Muscle layer of colon (tissue), 2 donors: Measurements from ENCODE around the gene PPARA.

ENCODE experiments used
- H3K27ac ChIP-seq: one replicate; pipeline ENCODE4 v1.7.0; 2013; ENCODE audit warnings: low read depth, mild to moderate bottlenecking, low read length, moderate library complexity
- H3K27me3 ChIP-seq, 2 donors: one replicate each; pipeline ENCODE4 v1.7.0; 2013; ENCODE audit warnings: low read length in 2 of 2, mild to moderate bottlenecking in 2 of 2; ENCODE audit not compliant: insufficient read depth in 2 of 2, control insufficient read depth in 1 of 2
- H3K36me3 ChIP-seq: one replicate; pipeline ENCODE4 v1.7.0; 2013; ENCODE audit warnings: mild to moderate bottlenecking, low read length; ENCODE audit not compliant: insufficient read depth
- H3K4me1 ChIP-seq: one replicate; pipeline ENCODE4 v1.7.0; 2013; ENCODE audit warnings: mild to moderate bottlenecking, low read length; ENCODE audit not compliant: insufficient read depth
- H3K4me3 ChIP-seq, 2 donors: one replicate each; pipeline ENCODE4 v1.7.0; 2013; ENCODE audit warnings: low read length in 2 of 2, low read depth in 1 of 2, mild to moderate bottlenecking in 1 of 2, moderate library complexity in 1 of 2
- H3K9ac ChIP-seq: one replicate; pipeline ENCODE4 v1.7.0; 2013; ENCODE audit warnings: low read length
- H3K9me3 ChIP-seq: one replicate; pipeline ENCODE4 v1.7.0; 2013; ENCODE audit warnings: mild to moderate bottlenecking, low read length
- donor health status: abdominal sarcoma.
- donor health status: Adenocarcinoma of cecum.

Gene PPARA

GRCh38 chr22:46278656-46279645 lies 128.6 kb downstream of the PPARA start:
- Histone ChIP-seq H3K36me3 (peaks cover 68% of the 10 kb centered on the region), H3K9ac (no peak overlapping the region), H3K27me3 (no peaks in the 10 kb centered on the region), H3K4me1 (no peaks in the 10 kb centered on the region), H3K9me3 (no peaks in the 10 kb centered on the region), H3K4me3 (no peak overlapping the region), H3K27ac (no peak overlapping the region)

GRCh38 chr22:46280063-46280817 lies 129.9 kb downstream of the PPARA start:
- H3K27me3 ChIP-seq: no peaks in the 10 kb centered on the region
- no peaks in the 10 kb centered on the region for H3K4me1 ChIP-seq
- H3K36me3 ChIP-seq: peaks cover 74% of the 10 kb centered on the region
- no peaks in the 10 kb centered on the region for H3K9me3 ChIP-seq
- H3K4me3 ChIP-seq: no peak overlapping the region
- no peak overlapping the region for H3K9ac ChIP-seq
- no peak overlapping the region for H3K27ac ChIP-seq

GRCh38 chr22:46280999-46281623 lies 130.8 kb downstream of the PPARA start:
- Histone ChIP-seq H3K9me3 (no peaks in the 10 kb centered on the region), H3K27ac (no peak overlapping the region), H3K9ac (no peak overlapping the region), H3K27me3 (no peaks in the 10 kb centered on the region), H3K36me3 (peaks cover 67% of the 10 kb centered on the region), H3K4me1 (no peaks in the 10 kb centered on the region), H3K4me3 (no peak overlapping the region)

GRCh38 chr22:46281866-46282678 lies 131.7 kb downstream of the PPARA start:
- H3K4me1 ChIP-seq: no peaks in the 10 kb centered on the region
- no peak overlapping the region for H3K27ac ChIP-seq
- no peaks in the 10 kb centered on the region for H3K9me3 ChIP-seq
- no peaks in the 10 kb centered on the region for H3K27me3 ChIP-seq
- no peak overlapping the region for H3K4me3 ChIP-seq
- H3K36me3 ChIP-seq: peaks cover 71% of the 10 kb centered on the region
- no peak overlapping the region for H3K9ac ChIP-seq

GRCh38 chr22:46286006-46286405 lies 135.7 kb downstream of the PPARA start:
- Histone ChIP-seq H3K36me3 (peaks cover 47% of the 10 kb centered on the region), H3K4me1 (no peaks in the 10 kb centered on the region), H3K9ac (no peak overlapping the region), H3K27me3 (no peaks in the 10 kb centered on the region), H3K9me3 (no peaks in the 10 kb centered on the region), H3K27ac (no peak overlapping the region), H3K4me3 (no peak overlapping the region)

GRCh38 chr22:46286941-46287872 lies 136.9 kb downstream of the PPARA start:
- Histone ChIP-seq H3K36me3 (peaks cover 39% of the 10 kb centered on the region), H3K27me3 (no peaks in the 10 kb centered on the region), H3K27ac (no peak overlapping the region), H3K9ac (no peak overlapping the region), H3K4me3 (no peak overlapping the region), H3K4me1 (no peaks in the 10 kb centered on the region), H3K9me3 (no peaks in the 10 kb centered on the region)

GRCh38 chr22:46287873-46288751 lies 137.8 kb downstream of the PPARA start:
- peaks cover 40% of the 10 kb centered on the region for H3K36me3 ChIP-seq
- no peak overlapping the region for H3K4me3 ChIP-seq
- no peaks in the 10 kb centered on the region for H3K4me1 ChIP-seq
- H3K9me3 ChIP-seq: no peaks in the 10 kb centered on the region
- no peak overlapping the region for H3K27ac ChIP-seq
- H3K9ac ChIP-seq: no peak overlapping the region
- H3K27me3 ChIP-seq: no peaks in the 10 kb centered on the region

GRCh38 chr22:46288846-46289243 lies 138.5 kb downstream of the PPARA start:
- H3K4me1 ChIP-seq: no peaks in the 10 kb centered on the region
- no peak overlapping the region for H3K27ac ChIP-seq
- no peak overlapping the region for H3K4me3 ChIP-seq
- H3K9ac ChIP-seq: no peak overlapping the region
- no peaks in the 10 kb centered on the region for H3K27me3 ChIP-seq
- no peaks in the 10 kb centered on the region for H3K9me3 ChIP-seq
- peaks cover 46% of the 10 kb centered on the region for H3K36me3 ChIP-seq

- Histone ChIP-seq H3K4me3 (no peak overlapping the region), H3K9ac (no peak overlapping the region), H3K4me1 (no peaks in the 10 kb centered on the region), H3K36me3 (peaks cover 41% of the 10 kb centered on the region), H3K27me3 (no peaks in the 10 kb centered on the region), H3K27ac (no peak overlapping the region), H3K9me3 (no peaks in the 10 kb centered on the region)
These were observed 139.0 kb downstream of the PPARA start for GRCh38 chr22:46289244-46289891.
